H9 (cell line): ENCODE results near the gene ZNF503. TPM values are rescaled to one million over a fixed set of nuclear protein-coding genes. Genes with fewer than 3 reads are reported as not detected.
A peak's percentile ranks its signal among the peaks of the same experiment; 100 is the strongest.

Experiments used
- DNase-seq: peaks from one replicate; pipeline ENCODE4 v3.0.0-alpha.2; 2017
- H2AFZ ChIP-seq: one replicate; pipeline ENCODE4 v1.6.1; 2013; ENCODE audit warnings: mild to moderate bottlenecking, low read length, control low read depth, moderate library complexity
- H2AK5ac ChIP-seq: 2 replicates; pipeline ENCODE4 v1.6.1; 2013; ENCODE audit warnings: low read length, control low read depth, mixed read lengths; ENCODE audit not compliant: insufficient read length
- H2BK120ac ChIP-seq: one replicate; pipeline ENCODE4 v1.6.1; 2013; ENCODE audit warnings: low read depth, mild to moderate bottlenecking, low read length, control low read depth, inconsistent platforms; ENCODE audit not compliant: poor library complexity, severe bottlenecking
- H2BK12ac ChIP-seq: 2 replicates; pipeline ENCODE4 v1.6.1; 2013; ENCODE audit warnings: low read length, control low read depth, mixed read lengths, low read depth; ENCODE audit not compliant: insufficient read length
- H2BK15ac ChIP-seq: 2 replicates; pipeline ENCODE4 v1.6.1; 2013; ENCODE audit warnings: low read depth, low read length, control low read depth
- H2BK20ac ChIP-seq: one replicate; pipeline ENCODE4 v1.6.1; 2013; ENCODE audit warnings: low read depth, mild to moderate bottlenecking, low read length, control low read depth, inconsistent platforms; ENCODE audit not compliant: poor library complexity, severe bottlenecking
- H2BK5ac ChIP-seq: 2 replicates; pipeline ENCODE4 v1.6.1; 2013; ENCODE audit warnings: low read length, control low read depth, mixed read lengths; ENCODE audit not compliant: insufficient read length
- H3K14ac ChIP-seq: 2 replicates; pipeline ENCODE4 v1.6.1; 2013; ENCODE audit warnings: low read length, control low read depth; ENCODE audit not compliant: insufficient read depth
- H3K18ac ChIP-seq: 2 replicates; pipeline ENCODE4 v1.6.1; 2013; ENCODE audit warnings: low read depth, mild to moderate bottlenecking, mixed read lengths, low read length, control low read depth; ENCODE audit not compliant: insufficient read length
- H3K23ac ChIP-seq: 2 replicates; pipeline ENCODE4 v1.6.1; 2013; ENCODE audit warnings: low read length, control low read depth, mixed read lengths, low read depth; ENCODE audit not compliant: insufficient read length
- H3K23me2 ChIP-seq: 2 replicates; pipeline ENCODE4 v1.6.1; 2013; ENCODE audit warnings: low read depth, mild to moderate bottlenecking, mixed read lengths, low read length, control low read depth; ENCODE audit not compliant: insufficient read length, poor library complexity, severe bottlenecking
- H3K27ac ChIP-seq: 2 replicates; pipeline ENCODE4 v1.5.1; 2013; ENCODE audit warnings: low read length, control low read depth, mixed read lengths, low read depth; ENCODE audit not compliant: insufficient read length
- H3K27me3 ChIP-seq: 2 replicates; pipeline ENCODE4 v1.6.1; 2013; ENCODE audit warnings: low read length, control low read depth, inconsistent platforms; ENCODE audit not compliant: insufficient read depth
- H3K4ac ChIP-seq: 2 replicates; pipeline ENCODE4 v1.6.1; 2013; ENCODE audit warnings: low read depth, mild to moderate bottlenecking, control low read depth, inconsistent platforms, low read length, moderate library complexity
- H3K4me1 ChIP-seq: 2 replicates; pipeline ENCODE4 v1.6.1; 2013; ENCODE audit warnings: low read length, control low read depth, inconsistent platforms; ENCODE audit not compliant: insufficient read depth
- H3K4me2 ChIP-seq: 2 replicates; pipeline ENCODE4 v1.6.1; 2013; ENCODE audit warnings: low read length, control low read depth, mixed read lengths; ENCODE audit not compliant: insufficient read length, insufficient read depth
- H3K56ac ChIP-seq: 2 replicates; pipeline ENCODE4 v1.6.1; 2013; ENCODE audit warnings: low read depth, mild to moderate bottlenecking, mixed read lengths, low read length, control low read depth; ENCODE audit not compliant: insufficient read length
- H3K79me1 ChIP-seq: 2 replicates; pipeline ENCODE4 v1.6.1; 2013; ENCODE audit warnings: low read depth, mild to moderate bottlenecking, moderate library complexity, low read length, control low read depth, inconsistent platforms; ENCODE audit not compliant: insufficient read depth, poor library complexity, severe bottlenecking
- H3K79me2 ChIP-seq: 2 replicates; pipeline ENCODE4 v1.6.1; 2013; ENCODE audit warnings: low read length, control low read depth, inconsistent platforms; ENCODE audit not compliant: insufficient read depth
- H3K9ac ChIP-seq: 2 replicates; pipeline ENCODE4 v1.6.1; 2013; ENCODE audit warnings: low read length, control low read depth, mixed read lengths; ENCODE audit not compliant: insufficient read length; ENCODE audit errors: extremely low read depth
- H3K9me3 ChIP-seq: one replicate; pipeline ENCODE4 v1.6.1; 2013; ENCODE audit warnings: low read depth, low read length, inconsistent platforms; ENCODE audit not compliant: control insufficient read depth
- H3T11ph ChIP-seq: one replicate; pipeline ENCODE4 v1.6.1; 2013; ENCODE audit warnings: mild to moderate bottlenecking, low read length, control low read depth, inconsistent platforms
- H4K20me1 ChIP-seq: one replicate; pipeline ENCODE4 v1.6.1; 2013; ENCODE audit not compliant: control insufficient read depth, insufficient read length, insufficient read depth
- H4K5ac ChIP-seq: 2 replicates; pipeline ENCODE4 v1.6.1; 2013; ENCODE audit warnings: low read depth, mild to moderate bottlenecking, mixed read lengths, low read length, control low read depth; ENCODE audit not compliant: insufficient read length
- H4K8ac ChIP-seq: replicated peaks from 2 replicates; pipeline ENCODE4 v1.6.1; 2013; ENCODE audit warnings: low read length, control low read depth, mixed read lengths, low read depth; ENCODE audit not compliant: insufficient read length
- H4K91ac ChIP-seq: 2 replicates; pipeline ENCODE4 v1.6.1; 2013; ENCODE audit warnings: low read depth, mild to moderate bottlenecking, moderate library complexity, mixed read lengths, low read length, control low read depth; ENCODE audit not compliant: insufficient read length
- H3K27ac Mint-ChIP-seq, 3 experiments: 2 replicates in 2 of 3; 3 replicates in 1 of 3; pipeline ENCODE4 v1.8.0; 2020 to 2021; ENCODE audit warnings: mixed read lengths in 3 of 3, mild to moderate bottlenecking in 1 of 3, moderate library complexity in 1 of 3
- H3K27me3 Mint-ChIP-seq: 2 replicates; pipeline ENCODE4 v1.8.0; 2021; ENCODE audit warnings: low read depth, mild to moderate bottlenecking, moderate library complexity, mixed read lengths
- H3K36me3 Mint-ChIP-seq, 3 experiments: 2 replicates in 2 of 3; 3 replicates in 1 of 3; pipeline ENCODE4 v1.8.0; 2020 to 2021; ENCODE audit warnings: low read depth in 3 of 3, mixed read lengths in 3 of 3; ENCODE audit not compliant: insufficient read depth in 1 of 3
- H3K4me1 Mint-ChIP-seq, 2 experiments: 2 replicates each; pipeline ENCODE4 v1.8.0; 2020; ENCODE audit warnings: mixed read lengths in 2 of 2
- H3K4me3 Mint-ChIP-seq, 2 experiments: 2 replicates in 1 of 2; 3 replicates in 1 of 2; pipeline ENCODE4 v1.8.0; 2020 to 2021; ENCODE audit warnings: mild to moderate bottlenecking in 2 of 2, mixed read lengths in 2 of 2, moderate library complexity in 1 of 2
- H3K9me3 Mint-ChIP-seq, 2 experiments: 2 replicates in 1 of 2; 3 replicates in 1 of 2; pipeline ENCODE4 v1.8.0; 2020; ENCODE audit warnings: mild to moderate bottlenecking in 2 of 2, mixed read lengths in 2 of 2, moderate library complexity in 1 of 2
- WGBS: extraction: QIAGEN DNeasy Blood & Tissue Kit; methylation state at CpG from one replicate; pipeline ENCODE4 v1.1.7; 2013; ENCODE audit warnings: missing lambda C conversion rate, low lambda C conversion rate, mixed read lengths; ENCODE audit not compliant: insufficient read length; ENCODE audit errors: extremely low coverage; 5-methylcytosine and 5-hydroxymethylcytosine counted together
- total RNA-seq: library from RNA; stranded (reverse); gene quantifications from 2 replicates; pipeline ENCODE4 v1.2.1, GENCODE V29; 2021
- TF ChIP-seq, protein P1 (sequence below): fragments of 200-600 bp; sonication (generic); conservative IDR thresholded peaks from 3 replicates; pipeline ENCODE4 v1.8.0; 2021; ENCODE audit warnings: antibody characterized with exemption, mild to moderate bottlenecking

ZNF503 gene
- total RNA-seq, 1 experiment from 2014 or later, result 0.09 TPM

DNA sequence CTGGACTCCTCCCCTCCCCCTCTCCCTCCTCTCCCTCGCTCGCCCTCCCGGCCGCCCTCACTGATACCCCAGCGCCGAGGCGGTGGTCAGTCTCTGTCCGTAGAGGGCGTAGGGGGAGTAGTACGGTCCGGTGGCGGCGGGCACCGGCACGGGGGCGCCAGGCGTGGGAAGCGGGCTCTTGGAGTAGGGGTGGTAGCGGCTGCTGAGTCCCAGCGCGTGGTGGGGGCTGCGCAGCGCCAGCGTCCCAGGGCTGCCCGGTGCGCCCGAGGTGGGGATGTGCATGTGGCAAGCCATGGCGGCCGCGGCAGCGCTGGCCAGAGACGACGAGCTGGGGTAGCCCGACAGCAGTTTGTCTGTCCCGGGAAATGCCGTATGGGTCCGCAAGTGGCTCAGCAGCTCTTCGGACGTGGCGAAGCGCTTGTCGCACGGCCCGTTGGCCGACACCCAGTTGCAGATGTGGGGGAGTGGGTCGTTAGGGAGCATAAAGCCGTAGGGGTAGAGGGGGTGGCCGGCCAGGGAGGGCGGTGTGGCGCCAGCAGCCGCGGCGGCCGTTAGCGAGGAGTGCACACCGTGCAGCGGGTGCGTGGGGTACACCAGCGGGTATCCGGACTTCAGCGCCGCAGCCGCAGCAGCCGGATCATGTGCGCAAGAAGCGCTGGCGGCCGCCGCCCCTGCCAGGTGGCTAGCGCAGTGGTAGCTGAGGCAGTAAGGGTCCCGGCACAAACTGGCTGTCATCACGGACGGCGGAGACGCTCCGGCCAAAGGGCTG is 2.7 kb downstream of the ZNF503 start:
- no peaks in the 10 kb centered on the region for H4K20me1 ChIP-seq
- Mint-ChIP-seq H3K4me1 (peaks cover 23 to 40% of the 10 kb centered on the region in 2 experiments), H3K27me3 (peaks cover 98% of the 10 kb centered on the region), H3K9me3 (peaks cover 2 to 8% of the 10 kb centered on the region in 2 experiments; a peak in 2 of 5 replicates), H3K27ac (no peak overlapping the region; a peak in 1 of 7 replicates), H3K4me3 (peak overlapping the region; percentile 46 to 82), H3K36me3 (no peaks in the 10 kb centered on the region; a peak in 1 of 7 replicates)
- H2AK5ac ChIP-seq, result no peak overlapping the region
- no peak overlapping the region for H3K56ac ChIP-seq
- peak overlapping the region; percentile 11 for H3K4me2 ChIP-seq
- H3K9me3 ChIP-seq, result no peaks in the 10 kb centered on the region
- H3K27me3 ChIP-seq, result peaks cover 71% of the 10 kb centered on the region
- TF ChIP-seq, protein P1, sequence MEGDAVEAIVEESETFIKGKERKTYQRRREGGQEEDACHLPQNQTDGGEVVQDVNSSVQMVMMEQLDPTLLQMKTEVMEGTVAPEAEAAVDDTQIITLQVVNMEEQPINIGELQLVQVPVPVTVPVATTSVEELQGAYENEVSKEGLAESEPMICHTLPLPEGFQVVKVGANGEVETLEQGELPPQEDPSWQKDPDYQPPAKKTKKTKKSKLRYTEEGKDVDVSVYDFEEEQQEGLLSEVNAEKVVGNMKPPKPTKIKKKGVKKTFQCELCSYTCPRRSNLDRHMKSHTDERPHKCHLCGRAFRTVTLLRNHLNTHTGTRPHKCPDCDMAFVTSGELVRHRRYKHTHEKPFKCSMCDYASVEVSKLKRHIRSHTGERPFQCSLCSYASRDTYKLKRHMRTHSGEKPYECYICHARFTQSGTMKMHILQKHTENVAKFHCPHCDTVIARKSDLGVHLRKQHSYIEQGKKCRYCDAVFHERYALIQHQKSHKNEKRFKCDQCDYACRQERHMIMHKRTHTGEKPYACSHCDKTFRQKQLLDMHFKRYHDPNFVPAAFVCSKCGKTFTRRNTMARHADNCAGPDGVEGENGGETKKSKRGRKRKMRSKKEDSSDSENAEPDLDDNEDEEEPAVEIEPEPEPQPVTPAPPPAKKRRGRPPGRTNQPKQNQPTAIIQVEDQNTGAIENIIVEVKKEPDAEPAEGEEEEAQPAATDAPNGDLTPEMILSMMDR, result no peak
- H2BK120ac ChIP-seq, result no peak overlapping the region
- H4K5ac ChIP-seq, result no peak overlapping the region
- no peak overlapping the region for H2BK20ac ChIP-seq
- H4K91ac ChIP-seq, result no peak overlapping the region
- peaks cover 37% of the 10 kb centered on the region for H3K23me2 ChIP-seq
- H3K18ac ChIP-seq, result no peak overlapping the region
- no peak overlapping the region for H3K9ac ChIP-seq
- H4K8ac ChIP-seq, result no peak overlapping the region
- no peak overlapping the region for H2BK15ac ChIP-seq
- no peak overlapping the region for H3K4ac ChIP-seq
- no peaks in the 10 kb centered on the region for H3K79me2 ChIP-seq
- H3K79me1 ChIP-seq, result no peaks in the 10 kb centered on the region
- WGBS, result no CpG with 5 or more reads among the region's 76 CpGs
- H3K14ac ChIP-seq, result no peak overlapping the region
- H3K27ac ChIP-seq, result no peak overlapping the region
- no peak overlapping the region for H2BK12ac ChIP-seq
- no peaks in the 10 kb centered on the region; the same call in none of the 2 replicates for H3K4me1 ChIP-seq
- no peak overlapping the region for H2AFZ ChIP-seq
- H2BK5ac ChIP-seq, result no peak overlapping the region
- H3T11ph ChIP-seq, result no peak overlapping the region
- H3K23ac ChIP-seq, result no peak overlapping the region
- peak; percentile 67 for DNase-seq
